Activated B cell treated with CpG ODN at 0.5 μM for 24 hours (primary cell): Measurements from ENCODE around the gene KCNN3. TPM values are rescaled to one million over a fixed set of nuclear protein-coding genes. Genes with fewer than 3 reads are reported as not detected.

Experiments used
- ATAC-seq: fragments of 200-7000 bp; cut with Tn5 transposase; one replicate; pipeline ENCODE4 v1.10.0; 2021; ENCODE audit warnings: low read depth, mild to moderate bottlenecking, moderate library complexity
- CTCF ChIA-PET: fragments of 350-600 bp; sonication (Branson Sonifier 250); formaldehyde crosslinking; loops from one replicate; lab custom pipeline; 2021; ENCODE audit warnings: antibody characterized with exemption; lab: Charles Lee
- POLR2A ChIA-PET: fragments of 350-600 bp; sonication (Branson Sonifier 250); formaldehyde crosslinking; loops from one replicate; lab custom pipeline; 2021; ENCODE audit warnings: antibody characterized with exemption; lab: Charles Lee
- DNase-seq: peaks from one replicate; pipeline ENCODE4 v3.0.0; 2022
- H3K27ac Mint-ChIP-seq: one replicate; pipeline ENCODE4 v1.8.0; 2020; ENCODE audit warnings: mixed read lengths
- H3K27me3 Mint-ChIP-seq: one replicate; pipeline ENCODE4 v1.8.0; 2021; ENCODE audit warnings: mixed read lengths
- H3K36me3 Mint-ChIP-seq: one replicate; pipeline ENCODE4 v1.8.0; 2021; ENCODE audit warnings: low read depth, mixed read lengths
- H3K4me1 Mint-ChIP-seq: one replicate; pipeline ENCODE4 v1.8.0; 2021; ENCODE audit warnings: mixed read lengths
- H3K4me3 Mint-ChIP-seq: one replicate; pipeline ENCODE4 v1.8.0; 2020; ENCODE audit warnings: mild to moderate bottlenecking, mixed read lengths
- H3K9me3 Mint-ChIP-seq: one replicate; pipeline ENCODE4 v1.8.0; 2020; ENCODE audit warnings: mixed read lengths
- CTCF ChIP-seq: fragments of 200-600 bp; IDR thresholded peaks from one replicate; pipeline ENCODE4 v1.8.0; 2022; ENCODE audit warnings: antibody characterized with exemption, mild to moderate bottlenecking
- intact Hi-C: fragments of 100-400 bp; cut with micrococcal nuclease; formaldehyde crosslinking; loops from one replicate; pipeline ENCODE4 v1.15.1; 2024
- total RNA-seq: library from RNA; stranded (reverse); gene quantifications from 2 replicates; pipeline ENCODE4 v1.2.3, GENCODE V29; 2022

The KCNN3 gene
- total RNA-seq, result 0.44 and 1.1 TPM in 2 replicates

- ChIA-PET CTCF (interaction anchor here (0.8 to 1.4 kb wide), 3 partner anchors 10 to 310 kb away, joined by 4 to 7 read pairs (median 4); partner anchors contain the start of gene ADAM15), POLR2A (interaction anchor here (0.6 to 1.3 kb wide), 4 partner anchors 11 to 262 kb away, joined by 3 to 7 read pairs (median 4); partner anchors contain the start of genes PBXIP1 and PMVK)
- Mint-ChIP-seq H3K27ac (no peak within 1 kb of the TSS), H3K4me3 (peak within 1 kb of the TSS; percentile 44), H3K9me3 (no peaks in the 10 kb centered on the region), H3K4me1 (peaks cover 47% of the 10 kb centered on the region), H3K36me3 (no peaks in the 10 kb centered on the region), H3K27me3 (peaks cover 34% of the 10 kb centered on the region)
- intact Hi-C loops, result loop anchor here (1.0 kb wide), 1 partner anchor 10 kb away; no protein-coding TSS in a partner anchor
- DNase-seq (peak; percentile 88), ATAC-seq (peak; percentile 99)
- no peak for TF ChIP-seq CTCF
These were observed at the start of gene KCNN3 for GRCh38 chr1:154870115-154870571. Gene KCNN3, minus strand, starts transcription at chr1:154870281. Its CDS starts 317 bp downstream, at chr1:154869964.

- Mint-ChIP-seq H3K4me3 (no peak overlapping the region), H3K27ac (no peak overlapping the region), H3K36me3 (peaks cover 7% of the 10 kb centered on the region), H3K27me3 (no peaks in the 10 kb centered on the region), H3K4me1 (no peaks in the 10 kb centered on the region), H3K9me3 (no peaks in the 10 kb centered on the region)
- no peak for ATAC-seq
- CTCF ChIA-PET, result no interaction called here
- no peak for TF ChIP-seq CTCF
- no peak for DNase-seq
- intact Hi-C loops, result no loop called here
- POLR2A ChIA-PET, result no interaction called here
These were observed 43.2 kb upstream of the KCNN3 start for GRCh38 chr1:154913273-154913672.

GRCh38 chr1:154912755-154913154 lies 42.7 kb upstream of the KCNN3 start:
- Mint-ChIP-seq H3K4me1 (no peaks in the 10 kb centered on the region), H3K4me3 (no peak overlapping the region), H3K27me3 (no peaks in the 10 kb centered on the region), H3K27ac (no peak overlapping the region), H3K36me3 (peaks cover 7% of the 10 kb centered on the region), H3K9me3 (no peaks in the 10 kb centered on the region)
- no peak for DNase-seq
- CTCF ChIA-PET, result no interaction called here
- intact Hi-C loops, result no loop called here
- TF ChIP-seq CTCF, result no peak
- POLR2A ChIA-PET, result no interaction called here
- ATAC-seq, result no peak

GRCh38 chr1:154911691-154912550 lies 41.8 kb upstream of the KCNN3 start:
- POLR2A ChIA-PET, result no interaction called here
- TF ChIP-seq CTCF, result no peak

GRCh38 chr1:154910851-154911250 lies 40.8 kb upstream of the KCNN3 start:
- no peaks in the 10 kb centered on the region for H3K27me3 Mint-ChIP-seq
- POLR2A ChIA-PET, result no interaction called here

More at GRCh38 chr1:154911691-154912550, 41.8 kb upstream of the KCNN3 start:
- H3K36me3 Mint-ChIP-seq, result peaks cover 6% of the 10 kb centered on the region
- ATAC-seq (no peak), DNase-seq (no peak)
- H3K27ac Mint-ChIP-seq, result no peak overlapping the region
- H3K4me1 Mint-ChIP-seq, result no peaks in the 10 kb centered on the region
- no peaks in the 10 kb centered on the region for H3K9me3 Mint-ChIP-seq
- CTCF ChIA-PET, result no interaction called here
- no peak overlapping the region for H3K4me3 Mint-ChIP-seq
- intact Hi-C loops, result no loop called here
- H3K27me3 Mint-ChIP-seq, result no peaks in the 10 kb centered on the region

More at GRCh38 chr1:154910851-154911250, 40.8 kb upstream of the KCNN3 start:
- intact Hi-C loops, result no loop called here
- Mint-ChIP-seq H3K4me1 (no peaks in the 10 kb centered on the region), H3K36me3 (no peaks in the 10 kb centered on the region), H3K4me3 (no peak overlapping the region), H3K27ac (no peak overlapping the region), H3K9me3 (no peaks in the 10 kb centered on the region)
- CTCF ChIA-PET, result no interaction called here
- ATAC-seq, result no peak
- no peak for DNase-seq
- TF ChIP-seq CTCF, result no peak
